Epithelial cell of prostate (primary cell): ENCODE measurements around the gene KRT31.
"Not testable (repeated sequence)": the region's sequence is repeated elsewhere in the genome, so short reads cannot be mapped to it uniquely, and the experiment has no call there.

Source experiments
- DNase-seq: peaks from one replicate; pipeline ENCODE4 v3.0.0-alpha.2; 2011; ENCODE audit warnings: low read depth, low spot score
- H3K27ac ChIP-seq: fragments of 450-650 bp; 2 replicates; pipeline ENCODE4 v1.5.1; 2017; ENCODE audit warnings: mild to moderate bottlenecking

The KRT31 gene

DNA sequence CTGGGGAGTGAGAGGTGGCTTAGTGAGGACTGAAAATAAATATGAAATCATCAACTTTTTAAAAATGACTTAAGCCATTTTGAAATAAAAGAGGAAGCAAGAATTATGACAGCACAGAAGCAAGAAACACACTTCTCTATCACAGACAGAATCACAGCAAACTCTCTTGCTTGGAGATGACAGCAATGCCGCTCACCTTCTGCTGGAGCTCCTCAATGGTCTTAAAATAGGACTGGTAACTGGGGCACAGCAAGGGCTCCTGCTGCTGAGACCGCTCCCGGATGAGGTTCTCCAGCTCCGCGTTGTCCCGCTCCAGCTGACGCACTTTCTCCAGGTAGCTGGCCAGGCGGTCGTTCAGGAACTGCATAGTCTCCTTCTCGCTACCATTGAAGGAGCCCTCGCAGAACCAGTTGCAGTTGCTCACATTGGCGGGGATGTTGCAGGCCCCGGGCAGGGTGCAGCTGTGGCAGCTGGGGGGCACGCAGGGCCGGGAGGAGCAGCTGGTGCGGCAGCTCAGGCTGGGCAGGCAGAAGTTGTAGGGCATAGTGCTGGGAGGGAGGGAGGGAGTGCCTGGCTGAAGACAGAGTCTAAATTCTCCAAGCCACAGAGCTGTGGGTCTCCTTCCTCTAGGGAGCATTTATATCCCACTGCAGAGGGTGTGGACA lies at the start of gene KRT31:
KRT31 (minus strand) TSS at position 613 of the 665 bp plus-strand sequence; CDS start at position 544, 69 bp downstream.
- no peak within 1 kb of the TSS for H3K27ac ChIP-seq
- no peak for DNase-seq

- DNase-seq, result no peak
- H3K27ac ChIP-seq, result no peak overlapping the region
These were observed 49.4 kb upstream of the KRT31 start for GRCh38 chr17:41446806-41447205.

GRCh38 chr17:41444640-41445039 lies 47.2 kb upstream of the KRT31 start:
- no peak overlapping the region for H3K27ac ChIP-seq
- DNase-seq, result no peak

- H3K27ac ChIP-seq, result no peak overlapping the region
- DNase-seq, result no peak
These were observed 46.8 kb upstream of the KRT31 start for GRCh38 chr17:41444186-41444585.

DNA sequence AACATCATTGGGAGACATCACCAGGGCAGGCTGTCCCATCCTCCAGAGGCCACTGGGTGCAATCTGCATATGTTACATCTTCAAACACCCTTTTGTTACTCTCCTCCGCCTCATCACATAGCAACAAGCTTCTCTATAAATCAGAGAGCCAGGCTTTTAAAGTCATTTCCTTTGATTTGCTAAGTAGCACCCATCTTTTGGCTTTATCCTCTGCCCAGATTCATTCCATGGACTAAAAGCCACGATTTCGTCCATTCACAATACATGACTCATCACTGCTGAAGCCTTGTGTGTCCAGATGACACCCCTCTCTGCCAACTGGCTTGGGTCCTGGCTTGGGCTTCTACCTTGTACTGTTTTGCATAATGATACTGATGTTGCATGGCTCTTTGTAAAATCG lies 45.3 kb upstream of the KRT31 start:
- DNase-seq, result no peak
- no peak overlapping the region for H3K27ac ChIP-seq

DNA sequence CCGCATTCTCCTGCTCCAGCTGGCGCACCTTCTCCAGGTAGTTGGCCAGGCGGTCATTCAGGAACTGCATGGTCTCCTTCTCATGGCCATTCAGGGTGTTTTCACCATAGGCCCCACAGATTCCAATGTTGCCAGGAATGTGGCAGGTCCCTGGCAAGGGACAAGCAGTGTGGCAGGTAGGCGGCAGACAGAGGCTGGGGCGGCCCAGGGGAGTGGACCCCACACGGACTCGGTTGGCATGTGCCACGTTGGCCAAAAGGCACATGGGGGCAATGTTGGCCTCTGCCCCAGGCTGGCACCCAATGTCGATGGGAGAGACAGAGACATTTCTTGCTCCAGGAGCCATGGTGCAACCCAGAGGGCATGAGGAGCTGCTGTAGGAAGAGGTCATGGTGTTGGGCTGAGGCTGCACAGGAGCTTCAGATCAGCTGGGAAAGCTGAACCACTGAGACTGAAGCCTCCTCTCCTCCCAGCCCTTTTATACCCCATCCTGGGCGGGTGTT lies 43.2 kb upstream of the KRT31 start, which contains the start of gene KRT38:
KRT38 (minus strand) TSS at position 453 of the 503 bp plus-strand sequence; CDS start at position 391, 62 bp downstream.
- no peak within 1 kb of the TSS for H3K27ac ChIP-seq
- DNase-seq, result no peak

- DNase-seq, result no peak
These were observed 42.0 kb upstream of the KRT31 start for GRCh38 chr17:41439375-41439774.

GRCh38 chr17:41437769-41438168 lies 40.4 kb upstream of the KRT31 start:
- no peak for DNase-seq
- no peak overlapping the region for H3K27ac ChIP-seq

More at GRCh38 chr17:41439375-41439774, 42.0 kb upstream of the KRT31 start:
- H3K27ac ChIP-seq, result no peak overlapping the region

- no peak for DNase-seq
- H3K27ac ChIP-seq, result no peak overlapping the region
These were observed 39.8 kb upstream of the KRT31 start for GRCh38 chr17:41437254-41437653.

DNA sequence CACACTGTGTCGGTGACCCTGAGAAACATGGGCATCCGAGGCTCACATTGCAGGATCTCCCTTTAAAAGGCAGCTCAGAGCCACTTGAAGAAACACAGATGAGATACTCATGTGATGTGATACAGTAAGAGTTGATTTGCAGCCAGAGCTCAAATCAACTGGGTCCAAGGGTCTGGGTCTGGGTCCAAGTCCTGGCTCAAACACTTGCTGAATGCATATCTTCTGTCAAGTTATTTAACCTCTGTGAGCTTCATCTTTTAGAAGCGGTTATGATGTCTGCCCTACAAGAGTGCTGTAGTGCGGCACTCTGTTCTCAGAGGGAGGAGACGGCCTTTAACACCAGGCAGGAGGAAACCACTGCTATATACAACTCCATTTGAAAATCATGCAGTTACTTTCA lies 37.0 kb upstream of the KRT31 start:
- DNase-seq, result no peak
- H3K27ac ChIP-seq, result no peak overlapping the region

GRCh38 chr17:41434005-41434404 lies 36.6 kb upstream of the KRT31 start:
- no peak for DNase-seq
- no peak overlapping the region for H3K27ac ChIP-seq

GRCh38 chr17:41433586-41433985 lies 36.2 kb upstream of the KRT31 start:
- DNase-seq, result no peak

DNA sequence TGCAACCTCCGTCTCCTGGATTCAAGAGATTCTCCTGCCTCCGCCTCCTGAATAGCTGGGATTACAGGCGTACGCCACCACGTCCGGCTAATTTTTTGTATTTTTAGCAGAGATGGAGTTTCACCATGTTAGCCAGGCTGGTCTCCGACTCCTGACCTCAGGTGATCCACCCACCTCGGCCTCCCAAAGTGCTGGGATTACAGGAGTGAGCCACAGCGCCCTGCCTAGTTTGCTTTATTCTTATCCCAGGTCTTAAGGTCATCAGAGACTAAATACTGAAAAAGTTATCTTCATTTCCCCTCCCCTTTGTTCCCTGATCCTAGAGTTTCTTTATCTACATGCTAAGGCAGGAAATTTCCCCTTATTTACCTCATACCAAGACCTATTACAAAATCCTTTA lies 33.0 kb upstream of the KRT31 start:
- not testable (repeated sequence) for DNase-seq

More at GRCh38 chr17:41433586-41433985, 36.2 kb upstream of the KRT31 start:
- no peak overlapping the region for H3K27ac ChIP-seq

DNA sequence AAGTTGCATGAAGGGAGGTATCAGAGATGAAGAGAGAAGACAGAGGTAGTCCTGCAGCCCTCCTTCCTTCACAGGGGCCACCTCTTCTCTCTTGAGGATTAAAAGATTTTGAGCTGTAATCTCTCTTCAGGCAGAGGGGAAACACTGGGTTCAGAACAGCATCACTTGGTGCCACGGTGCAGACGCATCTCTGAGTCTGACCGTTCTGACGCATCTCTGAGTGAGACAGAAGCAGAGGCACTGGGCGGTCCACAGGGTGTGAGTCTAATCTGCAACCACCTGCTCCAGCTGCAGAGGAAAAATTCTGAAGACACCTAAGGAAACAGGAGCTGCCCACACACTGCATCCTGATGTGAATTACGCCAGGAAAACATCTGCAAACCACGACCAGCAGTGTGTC lies 32.3 kb upstream of the KRT31 start:
- no peak for DNase-seq
- H3K27ac ChIP-seq, result no peak overlapping the region

More for the DNA sequence above, 33.0 kb upstream of the KRT31 start:
- H3K27ac ChIP-seq, result not testable (repeated sequence)

DNA sequence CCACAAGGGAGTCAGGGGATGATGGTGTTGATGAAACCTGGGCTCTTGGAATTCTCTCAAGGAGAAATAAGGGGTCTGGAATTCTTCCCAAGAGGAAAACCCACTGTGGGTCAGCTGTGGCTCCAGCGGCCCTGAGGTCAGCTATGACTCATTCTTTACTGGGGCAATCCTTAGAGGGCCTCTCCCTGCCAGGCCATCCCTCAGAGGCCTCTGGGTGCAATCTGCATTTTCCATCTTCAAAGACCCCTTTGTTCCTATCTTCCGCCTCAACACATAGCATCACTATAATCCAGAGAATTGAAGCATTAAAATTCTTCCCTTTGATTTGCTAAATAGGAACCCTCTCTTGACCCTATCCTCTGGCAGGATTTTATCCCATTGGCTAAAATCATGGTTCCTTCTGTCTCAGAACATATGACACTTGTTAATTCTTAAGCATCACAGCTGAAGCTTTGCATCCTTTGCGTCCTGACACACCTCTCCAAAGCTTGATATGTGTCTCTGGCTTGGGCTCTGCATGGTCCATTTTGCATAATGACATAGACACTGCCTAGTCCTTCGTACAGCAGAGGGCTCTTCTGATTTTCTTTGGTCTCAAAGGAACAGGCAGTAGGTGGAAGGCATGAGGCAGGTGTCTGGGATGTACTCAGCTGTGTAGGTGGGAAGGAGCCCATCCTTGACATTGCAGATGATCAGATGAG lies 31.3 kb upstream of the KRT31 start:
- H3K27ac ChIP-seq, result no peak overlapping the region
- no peak for DNase-seq

DNA sequence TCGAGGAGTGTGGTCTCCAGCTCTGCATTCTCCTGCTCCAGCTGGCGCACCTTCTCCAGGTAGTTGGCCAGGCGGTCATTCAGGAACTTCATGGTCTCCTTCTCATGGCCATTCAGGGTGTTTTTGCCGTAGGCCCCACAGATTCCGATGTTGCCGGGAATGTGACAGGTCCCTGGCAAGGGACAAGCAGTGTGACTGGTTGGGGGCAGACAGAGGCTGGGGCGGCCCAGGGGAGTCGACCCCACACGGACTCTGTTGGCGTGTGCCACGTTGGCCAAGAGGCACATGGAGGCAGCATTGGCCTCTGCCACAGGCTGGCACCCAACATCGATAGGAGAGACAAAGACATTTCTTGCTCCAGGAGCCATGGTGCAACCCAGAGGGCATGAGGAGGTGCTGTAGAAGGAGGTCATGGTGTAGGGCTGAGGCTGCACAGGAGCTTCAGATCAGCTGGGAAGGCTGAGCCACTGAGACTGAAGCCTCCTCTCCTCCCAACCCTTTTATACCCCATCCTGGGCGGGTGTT lies 26.8 kb upstream of the KRT31 start, which contains the start of gene KRT37:
KRT37 (minus strand) TSS at position 475 of the 525 bp plus-strand sequence; CDS start at position 413, 62 bp downstream.
- no peak for DNase-seq
- no peak within 1 kb of the TSS for H3K27ac ChIP-seq

DNA sequence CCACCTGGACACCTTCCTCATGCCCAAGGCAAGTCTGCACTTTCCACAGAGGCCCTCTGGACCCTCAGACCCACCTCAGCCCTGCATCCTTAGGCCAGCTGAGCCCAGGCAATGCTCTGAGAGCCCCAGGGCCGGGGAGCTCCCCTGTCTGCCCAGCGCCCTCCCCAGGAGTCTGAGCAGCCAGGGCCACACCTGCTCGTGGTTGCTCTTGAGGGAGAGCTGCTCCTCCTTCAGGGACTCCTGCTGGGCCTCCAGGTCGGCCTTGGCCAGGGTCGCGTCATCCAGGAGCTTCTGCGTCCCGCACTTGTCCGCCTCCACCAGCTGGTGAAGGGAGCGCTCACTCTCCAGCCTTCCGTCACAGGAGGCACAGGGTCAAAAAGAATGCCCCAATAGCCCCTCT lies 25.2 kb upstream of the KRT31 start:
- H3K27ac ChIP-seq, DNase-seq: not testable (repeated sequence)

DNA sequence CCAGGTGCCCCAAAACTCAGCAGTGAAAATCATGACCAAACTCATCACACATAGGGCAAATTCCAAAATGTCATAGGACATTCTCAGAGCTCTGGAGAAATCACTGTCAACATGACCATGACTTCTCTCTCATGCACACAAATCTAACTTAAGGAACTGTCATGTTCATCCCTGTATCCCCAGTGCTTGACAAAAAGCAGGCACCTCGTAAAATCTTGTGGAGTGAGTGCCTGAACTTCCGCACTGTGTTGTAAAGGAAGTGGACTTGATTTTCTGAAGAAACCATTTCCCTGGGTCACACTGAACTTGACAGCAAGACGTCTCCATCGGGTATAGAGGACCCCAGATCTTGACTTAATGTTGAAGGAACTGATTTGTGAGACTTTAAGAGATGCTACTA lies 24.2 kb upstream of the KRT31 start:
- DNase-seq, result no peak
- H3K27ac ChIP-seq, result peak overlapping the region; percentile 84

- H3K27ac ChIP-seq, result peak overlapping the region; percentile 84
- peak; percentile 84 for DNase-seq
These were observed 23.7 kb upstream of the KRT31 start for GRCh38 chr17:41421116-41421515.

DNA sequence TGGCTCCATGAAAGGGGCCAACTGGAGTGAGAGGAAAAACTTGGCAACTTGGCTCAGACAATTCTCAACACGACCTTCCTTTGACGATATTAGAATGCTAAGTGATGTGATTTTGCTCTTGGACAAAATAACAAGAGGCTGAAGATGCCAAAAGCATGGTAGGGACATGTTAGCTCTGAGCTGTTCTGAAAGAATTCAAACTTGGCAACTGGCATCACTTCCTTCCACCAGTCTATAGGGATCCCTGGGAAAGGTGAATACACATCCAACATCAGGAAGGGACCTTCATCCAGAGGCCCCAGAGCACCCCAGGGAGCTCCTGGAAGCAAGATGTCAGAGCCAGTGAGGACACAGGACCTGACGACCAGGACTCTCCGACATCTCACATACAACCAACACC lies 22.7 kb upstream of the KRT31 start:
- DNase-seq, result no peak
- peak overlapping the region; percentile 84 for H3K27ac ChIP-seq

DNA sequence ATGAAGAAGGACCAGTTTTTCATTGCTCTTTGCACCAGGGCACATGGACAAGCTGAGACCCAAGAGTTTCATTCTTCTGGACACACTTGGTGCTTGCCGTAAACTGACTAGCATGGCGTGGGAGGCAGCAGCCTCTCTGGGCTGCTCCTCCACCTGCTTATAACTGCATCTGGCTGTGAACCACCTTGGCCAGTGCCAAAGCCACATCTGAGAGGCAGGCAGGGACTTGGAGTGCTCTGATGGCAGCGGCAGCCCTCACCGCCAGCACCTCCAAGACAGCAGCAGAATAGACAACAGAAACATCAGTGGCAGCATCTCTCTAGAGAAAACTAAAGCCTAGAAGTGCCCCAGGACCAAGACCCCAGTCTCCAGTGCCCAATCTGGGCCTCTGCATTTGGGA lies 22.3 kb upstream of the KRT31 start:
- DNase-seq, result no peak
- H3K27ac ChIP-seq, result peak overlapping the region; percentile 84
